ENCODE data around the gene KATNB1. TPM values are rescaled to one million over a fixed set of nuclear protein-coding genes. Genes with fewer than 3 reads are reported as not detected.
"Not testable (repeated sequence)": the region's sequence is repeated elsewhere in the genome, so short reads cannot be mapped to it uniquely, and the experiment has no call there.

KATNB1 gene
- total and polyA plus RNA-seq, 2 donors (not counting 1 experiment from before 2014, with no cell fraction given): 6.7 to 15.2 TPM

GRCh38 chr16:57774705-57775285, 39.2 kb downstream of the KATNB1 start:
- no peak for TF ChIP-seq CTCF (conservative IDR thresholded peaks at IDR 0.05 in 1 of 2, IDR thresholded peaks at IDR 0.05 in 1 of 2; ENCODE audit: low read depth in 1 of 2, low read length in 2 of 2)
- TF ChIP-seq EZH2 (IDR thresholded peaks at IDR 0.05; ENCODE audit: low read length, missing control alignments): no peak
- H3K27ac ChIP-seq (ENCODE audit: insufficient read depth, low read length): no peak overlapping the region
- H3K36me3 ChIP-seq (ENCODE audit: control insufficient read depth, insufficient read depth, low read length): peaks cover 12% of the 10 kb centered on the region
- H2AFZ ChIP-seq (ENCODE audit: low read length): no peak overlapping the region
- H3K79me2 ChIP-seq (ENCODE audit: control insufficient read depth, insufficient read depth, low read length): no peaks in the 10 kb centered on the region
- H3K4me2 ChIP-seq (ENCODE audit: extremely low read depth, insufficient read depth, low read length): no peak overlapping the region
- H3K9ac ChIP-seq (ENCODE audit: insufficient read depth, low read length): no peak overlapping the region
- no peaks in the 10 kb centered on the region for H3K27me3 ChIP-seq (ENCODE audit: control insufficient read depth, insufficient read depth, low read length)
- H3K4me1 ChIP-seq (ENCODE audit: control insufficient read depth, extremely low read depth, insufficient read depth, low read length): no peaks in the 10 kb centered on the region
- H3K4me3 ChIP-seq (replicated peaks in 1 of 4; ENCODE audit: control extremely low read depth in 1 of 4, insufficient read depth in 1 of 4, low read depth in 3 of 4, low read length in 4 of 4): no peak overlapping the region
- no peaks in the 10 kb centered on the region for H4K20me1 ChIP-seq (ENCODE audit: control insufficient read depth, extremely low read depth, insufficient read depth, low read length)
- no peak for DNase-seq (ENCODE audit: low read depth in 2 of 2)
- no peaks in the 10 kb centered on the region for H3K9me3 ChIP-seq (ENCODE audit: control insufficient read depth, insufficient read depth, low read depth, low read length)

DNA sequence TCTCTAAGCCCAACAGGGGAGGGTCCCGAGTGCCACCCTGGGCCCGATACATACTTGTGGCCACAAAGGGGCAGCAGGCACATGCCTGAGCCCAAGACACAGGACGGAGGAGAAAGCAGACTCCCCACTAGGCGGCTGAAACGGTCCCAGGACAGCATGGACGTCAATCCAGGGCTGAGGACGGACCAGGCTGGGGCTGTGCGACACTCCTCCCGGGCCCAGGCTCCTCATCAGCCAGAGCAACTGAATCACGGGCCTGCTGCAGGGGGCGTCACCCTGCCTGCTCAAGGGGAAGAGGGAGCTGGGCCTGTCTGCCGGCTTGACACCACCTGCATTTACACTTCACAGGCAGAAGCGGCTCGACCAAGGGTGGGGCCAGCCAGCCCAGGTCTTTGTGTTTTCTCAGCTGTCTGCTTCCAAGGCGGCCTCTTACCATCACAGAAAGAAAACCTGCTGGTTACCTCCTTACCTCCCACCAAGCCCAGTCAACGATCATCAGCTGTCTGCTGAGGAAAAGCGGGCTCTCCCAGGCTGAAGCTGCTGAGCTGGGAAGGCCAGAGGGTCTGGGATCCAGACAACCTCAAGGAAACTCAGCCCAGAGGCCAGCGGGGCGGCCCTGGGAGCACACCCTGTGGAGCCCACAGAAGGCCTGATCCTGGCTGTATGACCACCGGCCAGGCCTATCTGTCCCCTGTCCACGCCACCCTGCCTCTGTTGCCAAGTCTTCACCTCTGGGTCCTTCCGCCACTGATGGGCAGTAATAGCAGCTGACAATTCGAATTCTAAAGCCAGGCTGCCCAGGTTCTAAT, 40.3 kb downstream of the KATNB1 start:
- Histone ChIP-seq H3K36me3 (ENCODE audit: control insufficient read depth, insufficient read depth, low read length) (peaks cover 7% of the 10 kb centered on the region), H4K20me1 (ENCODE audit: control insufficient read depth, extremely low read depth, insufficient read depth, low read length) (no peaks in the 10 kb centered on the region), H3K4me3 (replicated peaks in 1 of 4; ENCODE audit: control extremely low read depth in 1 of 4, insufficient read depth in 1 of 4, low read depth in 3 of 4, low read length in 4 of 4) (no peak overlapping the region), H3K9me3 (ENCODE audit: control insufficient read depth, insufficient read depth, low read depth, low read length) (no peaks in the 10 kb centered on the region), H3K27me3 (ENCODE audit: control insufficient read depth, insufficient read depth, low read length) (no peaks in the 10 kb centered on the region), H3K79me2 (ENCODE audit: control insufficient read depth, insufficient read depth, low read length) (no peaks in the 10 kb centered on the region), H3K4me1 (ENCODE audit: control insufficient read depth, extremely low read depth, insufficient read depth, low read length) (no peaks in the 10 kb centered on the region), H3K27ac (ENCODE audit: insufficient read depth, low read length) (no peak overlapping the region), H3K9ac (ENCODE audit: insufficient read depth, low read length) (no peak overlapping the region), H3K4me2 (ENCODE audit: extremely low read depth, insufficient read depth, low read length) (no peak overlapping the region), H2AFZ (ENCODE audit: low read length) (no peak overlapping the region)
- TF ChIP-seq CTCF (conservative IDR thresholded peaks at IDR 0.05 in 1 of 2, IDR thresholded peaks at IDR 0.05 in 1 of 2; ENCODE audit: low read depth in 1 of 2, low read length in 2 of 2) (peak in 1 of 2 donors; percentile 31), EZH2 (IDR thresholded peaks at IDR 0.05; ENCODE audit: low read length, missing control alignments) (no peak)
- DNase-seq (ENCODE audit: low read depth in 2 of 2): peak in 1 of 2 donors; percentile 42

GRCh38 chr16:57778658-57779057, 43.1 kb downstream of the KATNB1 start:
- H3K4me2 ChIP-seq (ENCODE audit: extremely low read depth, insufficient read depth, low read length): no peak overlapping the region
- H3K9me3 ChIP-seq (ENCODE audit: control insufficient read depth, insufficient read depth, low read depth, low read length): no peaks in the 10 kb centered on the region
- no peak for TF ChIP-seq CTCF (conservative IDR thresholded peaks at IDR 0.05 in 1 of 2, IDR thresholded peaks at IDR 0.05 in 1 of 2; ENCODE audit: low read depth in 1 of 2, low read length in 2 of 2)
- H3K36me3 ChIP-seq (ENCODE audit: control insufficient read depth, insufficient read depth, low read length): peaks cover 2% of the 10 kb centered on the region
- no peaks in the 10 kb centered on the region for H3K27me3 ChIP-seq (ENCODE audit: control insufficient read depth, insufficient read depth, low read length)
- H4K20me1 ChIP-seq (ENCODE audit: control insufficient read depth, extremely low read depth, insufficient read depth, low read length): no peaks in the 10 kb centered on the region
- H3K4me1 ChIP-seq (ENCODE audit: control insufficient read depth, extremely low read depth, insufficient read depth, low read length): no peaks in the 10 kb centered on the region
- no peak overlapping the region for H2AFZ ChIP-seq (ENCODE audit: low read length)
- no peaks in the 10 kb centered on the region for H3K79me2 ChIP-seq (ENCODE audit: control insufficient read depth, insufficient read depth, low read length)
- DNase-seq (ENCODE audit: low read depth in 2 of 2): no peak
- no peak overlapping the region for H3K9ac ChIP-seq (ENCODE audit: insufficient read depth, low read length)
- H3K4me3 ChIP-seq (replicated peaks in 1 of 4; ENCODE audit: control extremely low read depth in 1 of 4, insufficient read depth in 1 of 4, low read depth in 3 of 4, low read length in 4 of 4): no peak overlapping the region
- no peak overlapping the region for H3K27ac ChIP-seq (ENCODE audit: insufficient read depth, low read length)

- H3K9ac ChIP-seq (ENCODE audit: insufficient read depth, low read length); H3K79me2 ChIP-seq (ENCODE audit: control insufficient read depth, insufficient read depth, low read length); H4K20me1 ChIP-seq (ENCODE audit: control insufficient read depth, extremely low read depth, insufficient read depth, low read length); H2AFZ ChIP-seq (ENCODE audit: low read length); H3K36me3 ChIP-seq (ENCODE audit: control insufficient read depth, insufficient read depth, low read length); H3K27ac ChIP-seq (ENCODE audit: insufficient read depth, low read length); H3K4me1 ChIP-seq (ENCODE audit: control insufficient read depth, extremely low read depth, insufficient read depth, low read length); DNase-seq (ENCODE audit: low read depth in 2 of 2); H3K27me3 ChIP-seq (ENCODE audit: control insufficient read depth, insufficient read depth, low read length); H3K9me3 ChIP-seq (ENCODE audit: control insufficient read depth, insufficient read depth, low read depth, low read length); H3K4me2 ChIP-seq (ENCODE audit: extremely low read depth, insufficient read depth, low read length); H3K4me3 ChIP-seq (replicated peaks in 1 of 4; ENCODE audit: control extremely low read depth in 1 of 4, insufficient read depth in 1 of 4, low read depth in 3 of 4, low read length in 4 of 4): not testable (repeated sequence)
Observed at GRCh38 chr16:57779836-57780235, 44.3 kb downstream of the KATNB1 start.
